Measurements from ENCODE around the gene LGR6. TPM values are rescaled to one million over a fixed set of nuclear protein-coding genes. Genes with fewer than 3 reads are reported as not detected.

LGR6 gene
- total RNA-seq, 1 donor from 2014 or later = 0.62 TPM

DNA sequence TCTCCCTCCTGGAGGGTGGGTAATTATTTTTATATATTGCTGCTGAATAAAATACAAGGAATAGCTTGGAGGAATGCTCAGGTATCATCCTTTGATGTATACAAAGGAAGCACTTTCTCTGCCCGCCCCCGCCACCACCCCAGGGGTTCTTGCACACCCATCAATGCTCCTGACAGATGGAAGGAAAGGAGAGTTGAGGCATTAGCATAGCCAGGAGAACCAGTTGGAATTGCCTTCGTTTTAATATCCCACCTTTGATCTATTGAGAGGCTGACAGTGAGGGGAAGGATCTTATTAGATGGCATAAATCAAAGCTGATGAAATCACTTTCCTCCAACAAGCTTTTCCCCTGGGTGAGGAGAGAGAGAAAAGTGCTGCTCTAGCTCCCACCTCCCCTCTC, 71.1 kb downstream of the LGR6 start:
- DNase-seq = no peak

- DNase-seq = no peak
These were observed 72.6 kb downstream of the LGR6 start for GRCh38 chr1:202266061-202266765.

DNA sequence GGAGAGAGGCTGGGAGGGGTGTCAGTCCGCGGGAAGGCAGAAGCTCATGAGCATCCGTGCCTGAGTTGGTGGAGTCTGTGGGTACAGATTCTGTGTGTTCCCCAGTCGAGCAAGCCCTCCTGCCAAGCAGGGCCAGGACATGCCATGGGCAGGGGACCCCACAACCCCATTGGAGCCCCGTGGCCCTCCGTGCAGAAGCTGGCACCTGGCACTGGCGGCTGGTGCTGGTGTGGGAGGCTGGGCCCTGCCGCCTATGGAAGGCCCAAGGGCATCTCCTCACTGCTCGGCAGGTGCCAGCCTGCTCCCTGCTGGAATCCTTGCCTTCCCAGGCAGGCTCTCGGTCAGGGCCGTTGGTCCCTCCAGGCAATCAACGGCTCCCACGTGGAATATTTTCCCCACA, 74.4 kb downstream of the LGR6 start:
- no peak for DNase-seq

GRCh38 chr1:202268817-202269216, 75.2 kb downstream of the LGR6 start:
- no peak for DNase-seq

GRCh38 chr1:202270871-202271326, 77.3 kb downstream of the LGR6 start:
- DNase-seq = no peak

GRCh38 chr1:202272103-202272845, 78.7 kb downstream of the LGR6 start:
- no peak for DNase-seq

DNA sequence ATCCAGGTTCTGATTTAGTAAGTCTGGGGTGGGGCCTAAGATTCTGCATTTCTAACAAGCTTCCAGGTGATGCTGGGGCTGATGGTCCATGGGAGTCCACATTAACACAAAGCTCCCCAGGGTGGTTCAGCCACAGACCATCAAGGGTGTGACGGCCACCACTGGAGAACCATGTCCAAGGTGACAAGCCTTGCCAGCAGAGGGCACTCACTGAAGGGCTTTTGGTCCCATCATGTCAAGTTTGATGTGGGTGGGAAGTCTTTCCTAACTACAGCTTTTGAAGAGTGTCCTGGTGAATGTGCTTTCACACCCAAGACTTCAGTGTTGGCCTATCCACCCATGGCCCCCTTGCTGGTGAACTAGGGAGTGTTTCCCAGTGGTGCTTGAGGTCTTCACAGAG, 81.0 kb downstream of the LGR6 start:
- no peak for DNase-seq

DNA sequence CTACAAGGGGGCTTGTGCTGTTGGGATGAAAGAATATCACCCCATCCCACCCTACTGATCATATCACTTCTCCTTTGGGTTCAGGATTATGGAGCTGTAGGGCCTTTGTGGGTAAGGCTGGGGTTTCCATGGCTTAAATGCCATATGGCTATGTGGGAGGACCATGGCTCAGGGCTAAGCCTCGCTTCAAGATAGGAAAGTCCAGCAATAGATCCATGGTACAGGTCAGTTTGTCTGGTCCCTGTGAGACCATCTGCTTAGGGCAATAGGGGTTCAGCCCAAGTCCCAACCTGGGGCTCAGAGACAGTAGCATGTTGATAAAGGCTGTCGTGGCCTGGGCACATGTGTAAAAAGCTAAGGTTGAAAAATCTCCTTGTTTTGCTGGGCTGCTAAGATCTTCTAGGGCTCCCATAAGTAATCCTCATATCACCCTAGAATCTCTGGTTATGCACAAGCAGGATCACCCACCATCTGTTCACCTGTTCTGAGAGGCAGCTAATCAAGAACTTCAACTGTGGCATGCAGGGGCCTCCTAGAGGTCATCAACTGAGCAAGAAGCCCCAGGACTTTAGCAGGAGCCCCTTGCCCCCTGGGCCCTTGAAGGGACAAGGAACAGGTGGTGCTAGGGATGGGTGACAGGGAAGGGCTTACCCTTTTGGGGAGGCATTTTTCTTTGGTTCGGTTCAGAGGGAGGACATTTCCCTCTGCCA, 81.6 kb downstream of the LGR6 start:
- no peak for DNase-seq

DNA sequence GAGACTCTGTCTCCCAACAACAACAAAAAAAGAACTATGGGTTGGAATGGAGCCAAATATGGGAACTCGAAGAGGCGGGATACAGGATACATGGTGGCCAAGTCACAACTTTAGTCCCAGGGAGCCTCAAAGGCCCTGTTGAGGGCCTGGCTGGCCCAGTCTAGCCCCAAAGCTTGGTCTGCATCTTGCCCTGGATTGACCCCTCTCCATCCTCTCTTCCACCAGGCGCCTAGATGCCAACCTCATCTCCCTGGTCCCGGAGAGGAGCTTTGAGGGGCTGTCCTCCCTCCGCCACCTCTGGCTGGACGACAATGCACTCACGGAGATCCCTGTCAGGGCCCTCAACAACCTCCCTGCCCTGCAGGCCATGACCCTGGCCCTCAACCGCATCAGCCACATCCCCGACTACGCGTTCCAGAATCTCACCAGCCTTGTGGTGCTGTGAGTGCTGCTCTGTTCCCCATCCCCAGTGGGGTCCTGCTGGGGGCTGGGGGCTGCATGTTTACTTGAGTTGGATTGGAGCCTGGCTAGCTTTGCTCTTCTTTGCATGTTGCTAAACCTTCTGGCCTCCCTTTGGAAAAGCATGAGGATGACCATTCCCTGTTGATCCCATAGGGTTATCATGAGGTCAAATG, 82.6 kb downstream of the LGR6 start:
- DNase-seq = no peak

DNA sequence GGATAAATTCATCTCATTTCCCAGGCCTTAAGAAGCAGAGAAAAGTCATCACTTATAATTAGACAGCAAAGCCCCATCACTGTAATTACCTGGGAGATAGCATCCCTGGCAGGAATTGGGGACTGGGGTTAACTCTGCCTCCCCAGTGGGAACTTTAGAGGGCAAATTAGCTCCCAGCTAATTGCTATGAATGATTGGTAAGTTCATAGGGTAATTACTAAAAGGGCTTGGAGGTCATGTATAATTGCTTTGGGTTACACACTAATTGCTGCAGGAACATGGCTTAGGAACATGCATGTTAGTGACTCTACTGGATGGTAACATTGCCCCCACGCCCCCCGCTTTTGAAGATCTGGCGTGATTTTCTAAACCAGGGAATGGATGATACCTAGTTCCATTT, 83.3 kb downstream of the LGR6 start:
- no peak for DNase-seq

DNA sequence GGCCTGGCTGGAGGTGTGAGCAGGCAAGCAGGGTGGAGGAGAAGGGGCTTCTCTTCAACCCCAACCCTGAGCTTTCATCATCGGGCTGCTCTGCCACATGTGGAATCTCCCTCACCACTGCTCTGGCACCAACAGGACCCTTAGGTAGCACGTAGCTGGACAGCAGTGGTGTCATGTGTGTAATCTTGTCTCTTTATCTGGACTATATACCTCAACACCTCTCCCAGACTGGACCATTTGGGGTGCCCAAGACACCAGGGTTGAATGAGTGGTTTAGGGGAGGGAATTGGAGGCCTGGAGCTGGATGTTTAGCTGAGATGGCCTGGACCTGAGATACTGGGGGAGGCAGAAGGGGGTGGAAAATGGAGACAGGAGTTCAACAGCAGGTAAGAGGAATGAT, 85.2 kb downstream of the LGR6 start:
- no peak for DNase-seq

- DNase-seq = no peak
These were observed 86.2 kb downstream of the LGR6 start for GRCh38 chr1:202279806-202280205.

DNA sequence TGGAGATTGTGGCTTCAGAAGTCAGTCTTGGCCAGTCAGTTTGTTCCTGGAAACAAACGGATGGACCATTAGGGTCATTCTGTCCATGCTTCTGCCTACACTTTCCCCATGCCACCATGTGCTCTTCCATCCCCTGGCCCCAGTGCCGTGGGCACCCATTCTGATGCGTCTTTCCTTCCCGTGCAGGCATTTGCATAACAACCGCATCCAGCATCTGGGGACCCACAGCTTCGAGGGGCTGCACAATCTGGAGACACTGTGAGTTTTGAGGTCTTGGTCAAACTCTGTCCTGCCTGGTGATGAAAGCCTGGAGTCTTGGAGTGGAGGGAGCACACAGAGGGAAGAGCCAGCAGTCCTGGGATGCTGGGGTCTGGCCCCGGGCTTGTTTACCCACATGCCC, 87.0 kb downstream of the LGR6 start:
- no peak for DNase-seq

DNA sequence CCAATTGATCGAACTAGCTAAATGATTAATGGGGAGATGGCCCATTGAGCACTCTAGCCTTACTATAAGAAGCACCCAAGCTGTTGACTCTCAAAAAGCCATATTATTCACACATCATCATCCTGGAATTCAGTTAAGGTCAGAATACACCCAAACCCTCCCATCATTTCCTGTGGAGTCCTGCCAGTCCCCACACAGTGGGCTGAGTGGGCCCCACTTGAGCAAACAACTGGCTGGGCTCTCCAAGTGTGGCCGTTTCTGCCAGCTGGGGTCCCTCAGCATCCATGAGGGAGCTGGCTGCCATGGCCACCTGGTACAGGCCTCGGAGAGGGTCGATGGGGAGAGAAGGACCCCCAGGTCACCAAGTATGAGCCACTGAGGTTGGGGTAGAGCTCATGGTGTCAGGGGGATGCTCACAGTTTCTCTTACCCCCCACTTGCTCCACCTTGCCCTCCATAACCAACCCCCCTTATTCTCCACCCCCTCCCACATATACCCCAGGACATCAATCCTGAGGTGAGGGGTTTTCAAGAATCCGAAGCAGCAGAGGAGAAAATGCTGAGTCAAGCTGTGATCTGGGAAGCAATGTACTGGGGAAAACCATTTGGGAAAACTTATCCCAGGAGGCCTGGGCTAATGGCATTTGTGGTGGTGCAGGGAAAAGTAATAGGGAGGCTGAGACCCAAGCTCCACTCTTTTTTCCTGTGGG, 87.9 kb downstream of the LGR6 start:
- DNase-seq = no peak

DNA sequence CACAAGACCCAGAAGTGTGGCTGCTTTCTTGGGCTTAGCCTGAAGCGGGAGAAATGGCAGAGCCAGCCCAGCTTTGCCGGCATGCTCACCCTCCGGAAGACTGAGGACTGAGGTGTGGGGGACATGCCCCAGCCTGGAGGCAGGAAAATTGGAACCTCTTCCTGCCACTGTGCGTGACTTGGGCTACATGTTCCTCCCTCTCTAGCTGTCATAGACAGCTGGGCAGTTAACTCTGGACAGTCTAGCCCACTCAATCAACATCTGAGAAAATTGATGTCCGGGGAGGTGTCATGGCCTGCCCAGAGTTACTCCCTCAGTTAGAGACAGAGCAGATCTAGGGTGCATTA, 88.4 kb downstream of the LGR6 start:
- no peak for DNase-seq

- DNase-seq = no peak
These were observed 89.1 kb downstream of the LGR6 start for GRCh38 chr1:202282596-202283283.

GRCh38 chr1:202283379-202283844, 89.8 kb downstream of the LGR6 start:
- no peak for DNase-seq

GRCh38 chr1:202283991-202284390, 90.4 kb downstream of the LGR6 start:
- DNase-seq = no peak

- no peak for DNase-seq
These were observed 92.3 kb downstream of the LGR6 start for GRCh38 chr1:202285908-202286307.

GRCh38 chr1:202286622-202287097, 93.1 kb downstream of the LGR6 start:
- DNase-seq = no peak

GRCh38 chr1:202287196-202287595, 93.6 kb downstream of the LGR6 start:
- DNase-seq = no peak
